Renal cortical epithelial cell (primary cell): ENCODE results near the gene MTHFD1. TPM values are rescaled to one million over a fixed set of nuclear protein-coding genes. Genes with fewer than 3 reads are reported as not detected.

ENCODE experiments used
- DNase-seq: peaks from one replicate; pipeline ENCODE4 v3.0.0-alpha.2; 2011; ENCODE audit warnings: low read depth
- total RNA-seq: library from RNA; depleted of rRNA; stranded (reverse); fragments of >200 nt; gene quantifications from 2 replicates; pipeline ENCODE4 v1.2.3, GENCODE V29; 2014

MTHFD1 gene
- total RNA-seq, 1 donor from 2014 or later: 84.5 TPM

- DNase-seq: no peak
Measured at GRCh38 chr14:64495252-64495651, 107.1 kb downstream of the MTHFD1 start.

- no peak for DNase-seq
Measured at GRCh38 chr14:64496764-64497163, 108.6 kb downstream of the MTHFD1 start.

- DNase-seq: peak; percentile 47
Measured at GRCh38 chr14:64500088-64500487, 111.9 kb downstream of the MTHFD1 start.

GRCh38 chr14:64501411-64502171 is 113.4 kb downstream of the MTHFD1 start:
- peak; percentile 87 for DNase-seq

GRCh38 chr14:64502456-64502855 is 114.3 kb downstream of the MTHFD1 start:
- no peak for DNase-seq

- no peak for DNase-seq
Measured at GRCh38 chr14:64502887-64503433, 114.8 kb downstream of the MTHFD1 start.

GRCh38 chr14:64503434-64504309 is 115.5 kb downstream of the MTHFD1 start, which contains the start of gene ZBTB25:
TSS of gene ZBTB25 (minus strand) at chr14:64503838. CDS start at chr14:64490533, 13,305 bp downstream.
- peak; percentile 65 for DNase-seq

- peak; percentile 63 for DNase-seq
Measured at GRCh38 chr14:64504310-64504896, 116.2 kb downstream of the MTHFD1 start, which contains the start of gene ZBTB1. TSS of gene ZBTB1 (plus strand) at chr14:64504770. CDS start at chr14:64521505, 16,735 bp downstream.

GRCh38 chr14:64504897-64505794 is 117.0 kb downstream of the MTHFD1 start:
- DNase-seq: peak; percentile 64

GRCh38 chr14:64506721-64507120 is 118.6 kb downstream of the MTHFD1 start:
- DNase-seq: no peak

- peak; percentile 67 for DNase-seq
Measured at GRCh38 chr14:64507376-64508156, 119.4 kb downstream of the MTHFD1 start.

- no peak for DNase-seq
Measured at GRCh38 chr14:64508215-64508776, 120.1 kb downstream of the MTHFD1 start.

GRCh38 chr14:64509036-64509435 is 120.9 kb downstream of the MTHFD1 start:
- no peak for DNase-seq

Other genes starting within 250 kb of the MTHFD1 start
- 0.20 TPM in 1 of 2 replicates, not detected in the other for gene ESR2, start 94.0 kb upstream of the MTHFD1 start, total RNA-seq
- gene AKAP5, start 77.1 kb downstream of the MTHFD1 start, total RNA-seq: 4.7 and 16.3 TPM in 2 replicates
- gene ZBTB25, start 115.5 kb downstream of the MTHFD1 start, total RNA-seq: 4.7 and 12.9 TPM in 2 replicates
- 57.5 and 101 TPM in 2 replicates for gene ZBTB1, start 116.4 kb downstream of the MTHFD1 start, total RNA-seq
- gene HSPA2, start 152.4 kb downstream of the MTHFD1 start, total RNA-seq: 25.0 and 44.2 TPM in 2 replicates
- gene PPP1R36, start 161.6 kb downstream of the MTHFD1 start, total RNA-seq: 1.7 and 2.6 TPM in 2 replicates